GM21528 (cell line): Measurements from ENCODE around the gene DNAJC13.
"Not testable (repeated sequence)": the region's sequence is repeated elsewhere in the genome, so short reads cannot be mapped to it uniquely, and the experiment has no call there.

ENCODE experiments used
- ATAC-seq: cut with Tn5 transposase; IDR thresholded peaks from one replicate; pipeline ENCODE4 v1.9.1; 2021; ENCODE audit warnings: mild to moderate bottlenecking, moderate library complexity; ENCODE audit not compliant: unreplicated experiment, low FRiP score

The DNAJC13 gene

GRCh38 chr3:132542577-132542976 lies 125.3 kb downstream of the DNAJC13 start:
- ATAC-seq, result no peak

GRCh38 chr3:132543011-132543739 lies 125.9 kb downstream of the DNAJC13 start:
- ATAC-seq, result no peak

GRCh38 chr3:132544130-132544529 lies 126.8 kb downstream of the DNAJC13 start:
- ATAC-seq, result no peak

- ATAC-seq, result no peak
Measured at GRCh38 chr3:132545471-132545870, 128.2 kb downstream of the DNAJC13 start.

- no peak for ATAC-seq
Measured at GRCh38 chr3:132549169-132549568, 131.9 kb downstream of the DNAJC13 start.

GRCh38 chr3:132549890-132550578 lies 132.7 kb downstream of the DNAJC13 start:
- ATAC-seq, result peak; percentile 80

GRCh38 chr3:132550579-132551305 lies 133.4 kb downstream of the DNAJC13 start:
- ATAC-seq, result no peak

GRCh38 chr3:132553826-132554225 lies 136.5 kb downstream of the DNAJC13 start:
- ATAC-seq, result no peak

GRCh38 chr3:132554437-132554836 lies 137.1 kb downstream of the DNAJC13 start:
- ATAC-seq, result no peak

- ATAC-seq, result no peak
Measured at GRCh38 chr3:132555306-132556035, 138.2 kb downstream of the DNAJC13 start.

GRCh38 chr3:132556036-132556386 lies 138.7 kb downstream of the DNAJC13 start:
- not testable (repeated sequence) for ATAC-seq

GRCh38 chr3:132556508-132557159 lies 139.3 kb downstream of the DNAJC13 start:
- no peak for ATAC-seq

- no peak for ATAC-seq
Measured at GRCh38 chr3:132561003-132561402, 143.7 kb downstream of the DNAJC13 start.

- no peak for ATAC-seq
Measured at GRCh38 chr3:132563420-132564069, 146.2 kb downstream of the DNAJC13 start.

- ATAC-seq, result no peak
Measured at GRCh38 chr3:132564070-132564465, 146.8 kb downstream of the DNAJC13 start.

GRCh38 chr3:132568422-132568821 lies 151.1 kb downstream of the DNAJC13 start:
- ATAC-seq, result no peak

- no peak for ATAC-seq
Measured at GRCh38 chr3:132569153-132569552, 151.9 kb downstream of the DNAJC13 start.

- no peak for ATAC-seq
Measured at GRCh38 chr3:132569580-132569979, 152.3 kb downstream of the DNAJC13 start.

- ATAC-seq, result no peak
Measured at GRCh38 chr3:132570016-132570415, 152.7 kb downstream of the DNAJC13 start.

- ATAC-seq, result no peak
Measured at GRCh38 chr3:132573797-132574211, 156.5 kb downstream of the DNAJC13 start.
